ENCODE data around the gene GPN3. TPM values are rescaled to one million over a fixed set of nuclear protein-coding genes. Genes with fewer than 3 reads are reported as not detected.
"Not testable (repeated sequence)": the region's sequence is repeated elsewhere in the genome, so short reads cannot be mapped to it uniquely, and the experiment has no call there.

Gene GPN3
- total RNA-seq, 1 donor from 2014 or later, result 18.7 TPM

DNA sequence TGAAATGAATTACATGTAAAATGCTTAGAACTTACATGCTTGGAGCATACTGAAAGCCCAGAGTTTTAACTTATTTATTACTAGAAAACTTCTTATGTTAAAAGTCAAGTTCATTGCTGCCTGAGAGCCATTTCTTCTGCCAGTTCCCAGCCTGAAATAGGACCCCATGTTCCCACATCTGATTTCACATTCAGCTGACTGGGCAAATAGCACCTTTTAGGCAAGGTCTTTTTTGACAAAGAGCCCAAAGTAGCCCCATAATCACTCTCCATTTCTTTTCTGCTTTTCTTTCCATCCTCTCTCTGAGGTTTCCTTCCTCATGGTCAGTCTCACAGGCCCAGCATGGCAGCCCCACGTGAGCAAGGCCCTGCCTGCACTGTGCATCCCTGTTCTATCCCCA lies 16.8 kb downstream of the GPN3 start:
- ATAC-seq, result no peak
- DNase-seq (ENCODE audit: low spot score), result peak; percentile 39
- intact Hi-C loops (cut with DNase I), result no loop called here

DNA sequence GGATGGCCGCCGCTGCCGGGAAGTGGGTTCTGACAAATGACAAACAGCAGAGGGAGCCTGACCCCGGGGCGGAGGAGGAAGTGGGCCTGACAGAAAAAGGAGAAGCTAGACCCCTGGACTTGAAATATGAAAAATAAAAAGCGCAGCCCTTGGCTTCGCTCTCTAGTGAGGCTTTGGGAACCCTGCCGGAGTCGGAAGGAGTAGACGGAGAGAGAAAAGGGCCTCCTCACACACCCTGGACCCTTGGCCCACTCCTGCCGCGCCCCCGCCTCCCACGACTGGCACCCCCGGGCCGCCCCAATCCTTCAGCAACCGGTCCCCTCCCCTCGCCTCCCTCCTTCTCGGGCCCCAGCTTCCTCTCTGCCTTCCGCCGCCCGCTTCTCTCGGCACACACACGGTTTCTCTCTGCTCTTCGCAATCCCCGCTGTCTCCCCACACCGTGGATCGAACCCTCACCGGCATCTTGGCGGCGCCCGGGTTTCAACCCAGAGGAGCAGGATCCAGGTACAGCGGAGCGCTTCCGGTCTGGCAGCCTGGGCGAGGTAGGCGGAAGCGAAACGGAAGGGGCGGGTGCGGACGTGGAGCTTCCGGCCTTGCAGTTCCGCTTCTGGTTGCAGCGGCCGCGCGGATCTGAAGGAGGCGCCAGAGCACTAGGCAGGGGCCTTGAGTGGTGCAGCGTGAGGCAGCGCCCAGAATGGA lies 18.1 kb downstream of the GPN3 start, which contains the start of gene ARPC3:
Gene ARPC3 (minus strand): TSS at position 539 of the 699 bp plus-strand sequence. CDS start 77 bp downstream, at position 462.
- peak; percentile 99 for ATAC-seq
- intact Hi-C loops (cut with DNase I), result loop anchor here (10.0 kb wide), 1 partner anchor 165 kb away; the partner anchor contains the start of gene TCTN1
- peak; percentile 96 for DNase-seq (ENCODE audit: low spot score)

DNA sequence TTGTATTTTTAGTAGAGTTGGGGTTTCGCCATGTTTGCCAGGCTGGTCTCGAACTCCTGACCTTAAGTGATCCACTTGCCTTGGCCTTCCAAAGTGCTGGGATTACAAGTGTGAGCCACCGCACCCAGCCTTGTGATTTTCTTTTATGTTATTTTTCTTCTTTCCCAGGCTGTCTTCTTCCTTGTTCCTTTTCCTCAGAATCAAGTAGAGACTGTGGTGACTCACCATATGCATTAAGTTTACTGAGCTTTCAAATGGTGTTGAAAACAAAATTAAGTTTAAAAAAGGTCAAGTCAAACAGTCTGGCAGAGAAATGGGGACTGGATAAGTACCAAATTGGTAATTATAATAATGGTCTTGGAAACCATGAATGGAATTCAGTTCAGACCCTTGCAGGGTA lies 23.6 kb downstream of the GPN3 start:
- DNase-seq (ENCODE audit: low spot score), result no peak
- no peak for ATAC-seq
- intact Hi-C loops (cut with DNase I), result loop anchor here (10.0 kb wide), 1 partner anchor 170 kb away; the partner anchor contains the start of gene TCTN1

DNA sequence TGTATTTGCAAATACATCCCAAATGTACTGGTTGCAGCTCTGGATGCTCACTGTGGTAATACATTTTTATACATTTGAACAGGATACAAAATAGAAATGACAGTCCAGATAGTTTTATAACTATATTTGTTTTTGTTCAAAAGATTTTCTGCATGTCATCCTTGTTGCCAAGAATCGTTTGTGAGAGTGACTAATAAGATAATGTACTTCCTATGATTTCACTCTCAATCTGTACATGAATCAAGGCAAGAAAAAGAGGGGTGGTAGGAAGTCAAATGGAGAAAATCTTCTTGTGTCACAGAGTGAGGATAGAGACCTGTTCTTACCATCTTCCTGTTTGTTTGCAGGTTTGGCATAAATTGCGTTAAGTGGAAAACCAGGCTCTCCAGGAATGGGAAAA lies 31.8 kb downstream of the GPN3 start:
- no peak for ATAC-seq
- DNase-seq (ENCODE audit: low spot score), result no peak
- intact Hi-C loops (cut with DNase I), result no loop called here

DNA sequence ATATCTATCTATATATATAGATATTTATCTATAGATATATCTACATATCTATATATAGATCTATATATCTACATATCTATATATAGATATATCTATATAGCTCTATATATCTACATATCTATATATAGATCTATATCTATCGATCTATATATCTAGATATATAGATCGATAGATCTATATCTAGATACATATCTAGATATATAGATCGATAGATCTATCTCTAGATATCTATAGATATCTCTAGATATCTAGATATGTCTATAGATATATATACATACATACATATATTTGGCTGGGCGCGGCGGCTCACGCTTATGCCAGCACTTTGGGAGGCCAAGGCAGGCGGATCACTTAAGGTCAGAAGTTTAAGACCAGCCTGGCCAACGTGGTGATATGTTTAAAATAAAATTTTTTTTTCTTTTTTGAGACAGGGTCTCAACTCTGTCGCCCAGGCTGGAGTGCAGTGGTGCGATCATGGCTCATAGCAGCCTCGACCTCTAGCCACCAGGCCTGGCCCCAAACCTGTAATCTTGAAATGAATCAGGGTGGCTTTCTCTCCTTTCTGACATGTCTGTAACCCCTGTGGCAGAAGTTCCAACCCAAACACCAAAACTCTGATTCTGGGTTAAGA lies 36.0 kb downstream of the GPN3 start:
- DNase-seq (ENCODE audit: low spot score) (no peak), ATAC-seq (no peak)
- intact Hi-C loops (cut with DNase I), result no loop called here

DNA sequence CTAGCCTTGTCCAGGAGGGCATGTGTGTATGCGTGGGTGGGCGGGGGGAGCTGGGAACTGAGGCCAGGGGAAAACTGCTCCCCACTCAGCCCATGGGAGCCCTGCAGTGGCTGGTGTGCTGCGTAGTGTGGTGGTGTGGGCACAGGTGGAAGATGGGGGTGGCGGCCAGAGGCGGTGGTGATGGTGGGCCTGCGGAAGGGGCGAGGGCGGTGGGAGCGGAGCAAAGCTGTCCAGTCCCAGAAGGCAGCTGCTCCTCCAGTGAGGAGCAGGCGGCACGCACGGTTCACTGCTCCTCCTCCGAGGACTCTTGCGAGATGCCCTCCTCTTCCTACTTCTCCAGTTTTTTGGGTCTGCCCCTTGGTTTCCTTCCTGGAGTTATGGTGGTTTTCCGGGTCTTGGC lies 38.4 kb downstream of the GPN3 start:
- DNase-seq (ENCODE audit: low spot score); ATAC-seq: not testable (repeated sequence)
- intact Hi-C loops (cut with DNase I), result loop anchor here (10.0 kb wide), 1 partner anchor 325 kb away; no protein-coding TSS in a partner anchor

DNA sequence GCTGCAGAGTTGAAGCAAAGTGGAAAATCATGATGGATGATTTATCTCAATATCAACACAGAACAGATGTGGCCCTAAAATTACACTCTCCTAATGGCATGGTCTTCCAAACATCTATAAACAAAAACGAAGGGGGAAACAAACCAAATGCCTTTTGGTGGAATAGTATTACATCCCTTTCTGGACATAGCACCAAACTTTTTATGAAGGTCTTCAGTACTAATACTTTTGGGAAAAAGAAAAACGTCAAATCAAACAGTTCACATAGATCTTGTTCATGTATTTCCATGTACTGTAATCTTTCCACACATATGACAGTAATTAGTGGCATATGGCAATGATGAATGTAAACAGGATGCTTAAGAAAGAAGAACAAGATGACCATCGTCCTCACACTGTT lies 41.7 kb downstream of the GPN3 start:
- ATAC-seq (no peak), DNase-seq (ENCODE audit: low spot score) (no peak)
- intact Hi-C loops (cut with DNase I), result loop anchor here (10.0 kb wide), 1 partner anchor 322 kb away; no protein-coding TSS in a partner anchor

DNA sequence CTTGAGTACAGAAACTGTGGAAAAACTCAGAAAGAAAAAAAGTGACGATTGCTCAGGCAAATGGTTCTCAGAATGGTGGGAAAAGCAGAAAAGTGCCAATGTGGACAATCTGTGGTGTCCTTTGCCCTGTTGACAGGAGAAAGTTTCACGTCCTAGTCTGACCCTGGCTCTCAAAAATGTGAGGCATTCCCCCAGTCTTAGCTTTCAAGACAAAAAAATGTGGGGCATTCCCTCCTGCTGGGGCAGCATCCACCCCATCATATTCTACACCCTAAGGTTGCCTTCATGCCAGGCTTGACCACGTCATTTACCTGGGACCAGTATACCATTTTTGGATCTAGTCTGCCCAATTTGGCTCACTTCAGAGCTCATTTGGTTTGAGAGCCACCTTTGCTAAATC lies 43.8 kb downstream of the GPN3 start:
- ATAC-seq (no peak), DNase-seq (ENCODE audit: low spot score) (no peak)
- intact Hi-C loops (cut with DNase I), result loop anchor here (10.0 kb wide), 1 partner anchor 319 kb away; no protein-coding TSS in a partner anchor

DNA sequence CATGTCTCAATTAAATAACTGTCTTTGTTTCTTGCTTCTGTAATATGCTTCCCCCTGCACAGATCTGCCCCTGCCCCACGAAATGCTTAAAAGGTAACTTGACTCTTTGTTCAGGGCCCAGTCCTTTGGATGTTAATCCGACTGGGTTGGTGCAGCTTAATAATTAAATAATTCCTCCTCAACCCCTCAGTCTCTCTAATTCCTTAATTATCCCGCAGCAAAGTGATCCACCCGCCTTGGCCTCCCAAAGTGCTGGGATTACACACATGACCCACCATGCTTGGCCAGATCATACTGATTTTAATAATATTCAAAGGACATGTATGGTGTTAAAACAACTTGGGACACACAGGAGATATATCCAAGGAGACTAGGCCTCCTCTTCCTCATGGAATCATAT lies 46.4 kb downstream of the GPN3 start:
- DNase-seq (ENCODE audit: low spot score), result no peak
- intact Hi-C loops (cut with DNase I), result loop anchor here (10.0 kb wide), 1 partner anchor 317 kb away; no protein-coding TSS in a partner anchor
- ATAC-seq, result no peak

DNA sequence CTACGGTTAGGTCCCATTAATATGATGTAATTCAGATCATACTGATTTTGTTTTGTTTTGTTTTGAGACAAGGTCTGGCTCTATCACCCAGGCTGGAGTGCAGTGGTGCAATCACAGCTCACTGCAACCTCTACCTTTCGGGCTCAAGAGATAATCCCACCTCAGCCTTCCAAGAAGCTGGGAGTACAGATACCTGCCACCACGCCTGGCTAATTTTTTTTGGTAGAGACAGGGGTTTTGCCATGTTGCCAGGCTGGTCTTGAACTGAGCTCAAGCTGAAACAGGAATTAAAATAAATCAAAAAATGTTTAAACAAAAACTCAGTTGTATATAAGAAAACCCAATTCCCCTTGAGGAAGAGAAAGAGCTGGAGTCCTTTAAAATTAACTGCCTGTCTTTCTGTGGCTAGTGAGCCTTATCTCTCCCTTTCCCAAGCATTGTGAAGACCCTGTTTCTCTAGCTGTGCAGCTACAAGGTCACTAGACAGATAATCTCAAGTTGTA lies 46.8 kb downstream of the GPN3 start:
- intact Hi-C loops (cut with DNase I), result loop anchor here (10.0 kb wide), 1 partner anchor 316 kb away; no protein-coding TSS in a partner anchor
- DNase-seq (ENCODE audit: low spot score), result no peak
- no peak for ATAC-seq

DNA sequence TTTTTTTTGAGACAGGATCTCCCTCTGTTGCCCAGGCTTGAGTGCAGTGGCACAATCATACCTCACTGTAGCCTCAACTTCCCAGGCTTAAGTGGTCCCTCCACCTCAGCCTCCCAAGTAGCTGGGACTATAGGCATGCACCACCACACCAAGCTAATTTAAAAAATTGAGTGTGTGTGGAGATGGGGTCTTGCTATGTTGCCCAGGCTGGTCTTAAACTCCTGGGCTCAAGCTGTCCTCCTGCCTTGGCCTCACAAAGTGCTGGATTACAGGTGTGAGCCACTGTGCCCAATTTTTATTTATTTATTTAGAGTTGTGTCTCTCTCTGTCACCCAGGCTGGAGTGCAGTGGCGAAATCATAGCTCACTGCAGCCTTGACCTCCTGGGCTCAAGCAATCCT lies 47.4 kb downstream of the GPN3 start:
- not testable (repeated sequence) for DNase-seq (ENCODE audit: low spot score); ATAC-seq
- intact Hi-C loops (cut with DNase I), result loop anchor here (10.0 kb wide), 1 partner anchor 316 kb away; no protein-coding TSS in a partner anchor

DNA sequence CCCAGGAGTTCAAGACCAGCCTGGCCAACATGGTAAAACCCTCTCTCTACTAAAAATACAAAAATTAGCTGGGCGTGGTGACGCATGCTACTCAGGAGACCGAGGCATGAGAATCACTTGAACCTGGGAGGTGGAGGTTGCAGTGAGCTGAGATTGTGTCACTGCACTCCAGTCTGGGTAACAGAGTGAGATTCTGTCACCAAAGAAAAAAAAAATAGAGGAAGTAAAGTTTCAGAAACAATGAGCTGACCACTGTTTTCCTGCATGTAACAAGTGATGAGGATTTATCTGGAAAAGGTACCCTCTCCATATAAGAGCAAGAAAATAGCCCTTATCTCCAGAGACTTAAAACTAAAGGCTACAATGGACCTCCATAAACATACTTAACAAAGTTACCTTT lies 50.9 kb downstream of the GPN3 start:
- DNase-seq (ENCODE audit: low spot score); intact Hi-C loops (cut with DNase I); ATAC-seq: not testable (repeated sequence)

DNA sequence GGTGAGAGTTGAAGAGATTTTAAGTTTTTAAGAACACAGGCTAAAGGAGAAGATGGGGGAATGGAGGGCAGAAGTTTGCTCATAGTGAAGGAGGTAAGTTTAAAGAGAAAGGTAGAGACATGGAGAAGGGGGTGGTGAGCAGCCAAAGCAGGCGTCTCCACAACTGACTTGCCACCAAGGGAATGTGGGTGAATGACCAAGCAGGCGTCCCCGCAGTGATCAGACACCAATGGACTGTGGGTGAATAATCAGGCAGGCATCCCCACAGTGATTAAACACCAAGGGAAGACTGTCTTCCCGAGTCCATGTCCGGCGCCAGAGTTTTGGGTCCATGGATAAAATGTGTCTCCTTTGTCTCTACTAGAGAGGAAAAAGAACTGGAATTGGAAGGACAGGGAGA lies 58.0 kb downstream of the GPN3 start:
- ATAC-seq; DNase-seq (ENCODE audit: low spot score); intact Hi-C loops (cut with DNase I): not testable (repeated sequence)

DNA sequence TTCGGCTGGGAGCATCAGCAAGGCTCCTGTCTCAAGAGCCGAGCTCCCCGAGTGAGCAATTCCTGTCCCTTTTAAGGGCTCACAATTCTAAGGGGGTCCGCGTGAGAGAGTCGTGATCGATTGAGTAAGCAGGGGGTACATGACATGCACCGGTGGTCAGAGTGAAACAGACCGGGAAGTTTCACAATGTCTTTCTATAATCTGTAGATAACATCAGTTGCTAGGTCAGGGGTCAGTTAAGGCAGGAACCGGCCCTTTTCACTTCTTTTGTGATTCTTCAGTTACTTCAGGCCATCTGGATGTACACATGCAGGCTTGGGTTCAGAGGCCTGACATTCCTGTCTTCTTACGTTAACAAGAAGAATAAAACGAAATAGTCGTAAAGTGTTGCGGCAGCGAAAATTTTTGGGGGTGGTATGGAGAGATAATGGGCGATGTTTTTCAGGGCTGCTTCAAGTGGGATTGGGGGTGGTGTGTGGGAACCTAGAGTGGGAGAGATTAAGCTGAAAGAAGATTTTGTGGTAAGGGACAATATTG lies 62.9 kb downstream of the GPN3 start:
- intact Hi-C loops (cut with DNase I); ATAC-seq; DNase-seq (ENCODE audit: low spot score): not testable (repeated sequence)

DNA sequence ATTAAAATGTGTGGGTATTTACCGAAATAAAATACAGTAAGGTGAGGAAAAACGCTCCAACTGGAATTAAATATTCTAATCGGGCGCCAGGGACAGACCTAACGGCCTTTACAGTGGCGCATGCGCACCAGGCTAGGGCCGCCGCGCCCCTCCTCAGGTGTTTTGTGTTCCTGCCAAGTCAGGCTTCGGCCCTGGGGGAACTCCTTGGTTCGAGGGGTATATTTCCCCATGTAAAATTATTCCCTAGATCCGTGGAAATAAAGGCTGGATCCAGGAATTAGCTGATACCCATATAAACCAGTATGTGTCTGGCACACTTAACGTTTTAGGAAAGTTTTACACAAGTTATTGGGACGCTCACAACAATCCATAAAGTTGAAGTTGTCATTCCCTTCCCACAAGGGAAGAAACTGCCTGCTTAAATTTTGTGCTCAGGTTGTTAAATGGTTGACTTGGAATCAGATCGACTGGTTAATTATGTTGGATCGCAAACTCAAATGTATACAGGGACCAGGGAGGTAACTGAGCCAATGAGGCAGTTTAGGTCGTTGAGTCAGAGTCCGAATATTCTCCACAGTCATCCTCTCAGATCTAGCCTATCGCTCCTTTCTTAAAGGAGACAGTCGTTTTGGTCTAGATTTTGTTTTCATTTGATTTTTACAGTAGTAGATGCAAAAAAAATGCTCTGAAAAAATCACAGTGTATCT lies 63.9 kb downstream of the GPN3 start:
- intact Hi-C loops (cut with DNase I), result no loop called here
- ATAC-seq (peak; percentile 89), DNase-seq (ENCODE audit: low spot score) (peak; percentile 78)

DNA sequence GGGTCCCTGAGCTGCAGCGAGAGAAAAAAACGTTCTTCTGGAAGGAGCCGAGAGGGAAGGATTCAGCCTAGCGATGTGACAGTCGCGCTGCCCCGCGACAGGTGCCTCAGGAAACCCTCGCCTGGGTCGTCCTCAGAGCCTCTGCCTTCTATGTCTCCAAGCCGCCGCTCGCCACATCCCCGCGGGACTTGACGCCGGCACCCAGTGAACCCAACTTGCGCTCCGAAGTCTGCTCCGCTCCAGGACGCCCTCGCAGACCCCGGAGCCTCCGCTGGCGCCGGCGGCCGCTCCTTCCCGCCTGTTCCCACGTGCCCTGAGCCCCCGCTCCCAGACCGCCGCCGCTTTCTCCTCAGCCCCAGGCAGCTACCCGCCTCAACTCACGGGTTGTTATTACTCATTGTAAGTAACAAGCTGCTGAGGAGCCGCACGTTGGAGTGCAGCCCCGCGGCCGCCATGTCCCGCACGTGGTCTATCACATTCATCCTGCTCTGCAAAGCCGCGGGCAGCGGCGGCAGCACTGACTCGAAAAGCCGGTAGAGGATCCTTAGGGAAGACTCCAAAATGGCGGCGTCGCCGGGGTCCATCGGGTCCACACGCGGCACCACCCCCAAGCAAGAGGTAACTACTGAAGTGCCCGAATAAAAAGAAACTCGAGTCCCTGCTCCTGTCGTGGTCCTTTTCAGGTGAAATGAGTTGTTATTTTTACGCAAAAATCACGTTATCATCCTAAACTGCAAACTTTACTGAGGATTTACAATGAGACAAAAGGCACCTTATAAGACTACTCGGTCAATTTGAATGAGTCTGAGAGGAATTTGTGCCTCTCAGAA lies 64.7 kb downstream of the GPN3 start, which contains the start of gene ANAPC7:
Gene ANAPC7 (minus strand): TSS at position 563 of the 830 bp plus-strand sequence. CDS start 81 bp downstream, at position 482.
- intact Hi-C loops (cut with DNase I), result no loop called here
- ATAC-seq (peak; percentile 98), DNase-seq (ENCODE audit: low spot score) (peak; percentile 92)
